ENCODE measurements around the gene SYCE3.

SYCE3 gene

DNA sequence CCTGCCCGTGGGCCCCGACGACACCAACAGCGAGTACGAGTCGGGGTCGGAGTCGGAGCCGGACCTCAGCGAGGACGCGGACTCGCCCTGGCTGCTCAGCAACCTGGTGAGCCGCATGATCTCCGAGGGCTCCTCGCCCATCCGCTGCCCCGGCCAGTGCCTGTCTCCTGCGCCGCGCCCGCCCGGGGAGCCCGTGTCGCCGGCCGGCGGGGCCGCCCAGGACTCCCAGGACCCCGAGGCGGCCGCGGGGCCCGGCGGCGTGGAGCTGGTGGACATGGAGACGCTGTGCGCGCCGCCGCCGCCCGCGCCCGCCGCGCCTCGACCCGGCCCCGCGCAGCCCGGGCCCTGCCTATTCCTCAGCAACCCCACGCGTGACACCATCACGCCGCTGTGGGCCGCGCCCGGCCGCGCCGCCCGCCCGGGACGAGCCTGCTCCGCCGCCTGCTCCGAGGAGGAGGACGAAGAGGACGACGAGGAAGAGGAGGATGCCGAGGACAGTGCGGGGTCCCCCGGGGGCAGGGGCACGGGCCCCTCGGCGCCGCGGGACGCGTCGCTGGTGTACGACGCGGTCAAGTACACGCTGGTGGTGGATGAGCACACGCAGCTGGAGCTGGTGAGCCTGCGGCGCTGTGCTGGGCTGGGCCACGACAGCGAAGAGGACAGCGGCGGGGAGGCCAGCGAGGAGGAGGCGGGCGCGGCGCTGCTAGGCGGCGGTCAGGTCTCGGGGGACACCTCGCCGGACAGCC is 41.7 kb upstream of the SYCE3 start:
- H3K27me3 ChIP-seq (ENCODE audit: control insufficient read depth, low read length) = peaks cover 45% of the 10 kb centered on the region
- no peak overlapping the region for H3K4me3 ChIP-seq (ENCODE audit: low read length)

DNA sequence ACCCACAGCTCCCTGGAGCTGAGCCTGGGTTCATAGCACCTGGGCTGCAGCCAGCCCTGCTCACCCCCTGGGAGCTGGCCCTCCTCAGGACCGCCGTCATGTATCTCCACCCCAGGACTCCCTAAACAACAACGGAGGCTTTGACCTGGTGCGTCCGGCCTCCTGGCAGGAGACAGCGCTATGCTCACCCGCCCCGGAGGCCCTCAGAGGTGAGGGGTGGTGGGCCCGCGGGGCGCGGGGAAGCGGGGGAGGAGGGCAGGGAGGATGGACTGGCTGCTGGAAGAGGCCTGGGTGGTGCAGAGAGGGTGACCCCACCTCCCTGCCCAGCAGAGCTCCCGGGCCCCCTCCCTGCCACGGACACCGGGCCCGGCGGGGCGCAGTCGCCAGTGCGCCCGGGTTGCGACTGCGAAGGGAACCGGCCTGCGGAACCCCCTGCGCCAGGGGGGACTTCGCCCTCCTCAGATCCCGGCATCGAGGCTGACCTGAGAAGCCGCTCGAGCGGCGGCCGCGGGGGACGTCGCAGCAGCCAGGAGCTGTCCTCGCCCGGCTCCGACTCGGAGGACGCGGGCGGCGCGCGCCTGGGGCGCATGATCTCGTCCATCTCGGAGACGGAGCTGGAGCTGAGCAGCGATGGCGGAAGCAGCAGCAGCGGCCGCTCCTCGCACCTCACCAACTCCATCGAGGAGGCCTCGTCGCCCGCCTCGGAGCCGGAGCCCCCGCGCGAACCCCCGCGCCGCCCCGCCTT is 41.0 kb upstream of the SYCE3 start:
- Histone ChIP-seq H3K27me3 (ENCODE audit: control insufficient read depth, low read length) (peaks cover 38% of the 10 kb centered on the region), H3K9me3 (ENCODE audit: control insufficient read depth, insufficient read depth, low read length) (no peaks in the 10 kb centered on the region), H3F3A (ENCODE audit: control insufficient read depth, insufficient read depth) (0 out of 2 replicates have a peak, but pooled peaks cover 6% of the 10 kb centered on the region), H3K4me3 (ENCODE audit: low read length) (no peak overlapping the region), H3K9me2 (replicated peaks; ENCODE audit: control insufficient read depth, low read length) (no peaks in the 10 kb centered on the region), H3K4me2 (ENCODE audit: low read length) (no peak overlapping the region), H3K79me2 (ENCODE audit: control insufficient read depth, low read length) (no peaks in the 10 kb centered on the region), H4K20me1 (ENCODE audit: control insufficient read depth, insufficient read depth, low read depth, low read length) (no peaks in the 10 kb centered on the region), H3K36me3 (ENCODE audit: control insufficient read depth, low read length) (no peaks in the 10 kb centered on the region), H3K4me1 (ENCODE audit: control insufficient read depth, low read length) (peaks cover 7% of the 10 kb centered on the region), H3K27ac (ENCODE audit: low read depth, low read length) (no peak overlapping the region)
- no peak for TF ChIP-seq EZH2phosphoT487 (IDR thresholded peaks at IDR 0.05; ENCODE audit: borderline replicate concordance, low read length)
- TF ChIP-seq, protein P1, sequence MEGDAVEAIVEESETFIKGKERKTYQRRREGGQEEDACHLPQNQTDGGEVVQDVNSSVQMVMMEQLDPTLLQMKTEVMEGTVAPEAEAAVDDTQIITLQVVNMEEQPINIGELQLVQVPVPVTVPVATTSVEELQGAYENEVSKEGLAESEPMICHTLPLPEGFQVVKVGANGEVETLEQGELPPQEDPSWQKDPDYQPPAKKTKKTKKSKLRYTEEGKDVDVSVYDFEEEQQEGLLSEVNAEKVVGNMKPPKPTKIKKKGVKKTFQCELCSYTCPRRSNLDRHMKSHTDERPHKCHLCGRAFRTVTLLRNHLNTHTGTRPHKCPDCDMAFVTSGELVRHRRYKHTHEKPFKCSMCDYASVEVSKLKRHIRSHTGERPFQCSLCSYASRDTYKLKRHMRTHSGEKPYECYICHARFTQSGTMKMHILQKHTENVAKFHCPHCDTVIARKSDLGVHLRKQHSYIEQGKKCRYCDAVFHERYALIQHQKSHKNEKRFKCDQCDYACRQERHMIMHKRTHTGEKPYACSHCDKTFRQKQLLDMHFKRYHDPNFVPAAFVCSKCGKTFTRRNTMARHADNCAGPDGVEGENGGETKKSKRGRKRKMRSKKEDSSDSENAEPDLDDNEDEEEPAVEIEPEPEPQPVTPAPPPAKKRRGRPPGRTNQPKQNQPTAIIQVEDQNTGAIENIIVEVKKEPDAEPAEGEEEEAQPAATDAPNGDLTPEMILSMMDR (IDR thresholded peaks at IDR 0.05; ENCODE audit: low read depth, low read length, poor library complexity, severe bottlenecking) = no peak

More for the DNA sequence above, 41.7 kb upstream of the SYCE3 start:
- no peak overlapping the region for H3K4me2 ChIP-seq (ENCODE audit: low read length)
- no peaks in the 10 kb centered on the region for H3K9me2 ChIP-seq (replicated peaks; ENCODE audit: control insufficient read depth, low read length)
- H3F3A ChIP-seq (ENCODE audit: control insufficient read depth, insufficient read depth) = 0 out of 2 replicates have a peak, but pooled peaks cover 6% of the 10 kb centered on the region
- no peaks in the 10 kb centered on the region for H3K9me3 ChIP-seq (ENCODE audit: control insufficient read depth, insufficient read depth, low read length)
- no peaks in the 10 kb centered on the region for H4K20me1 ChIP-seq (ENCODE audit: control insufficient read depth, insufficient read depth, low read depth, low read length)
- H3K79me2 ChIP-seq (ENCODE audit: control insufficient read depth, low read length) = no peaks in the 10 kb centered on the region
- no peaks in the 10 kb centered on the region for H3K36me3 ChIP-seq (ENCODE audit: control insufficient read depth, low read length)
- TF ChIP-seq, protein P1 (IDR thresholded peaks at IDR 0.05; ENCODE audit: low read depth, low read length, poor library complexity, severe bottlenecking) = no peak
- TF ChIP-seq EZH2phosphoT487 (IDR thresholded peaks at IDR 0.05; ENCODE audit: borderline replicate concordance, low read length) = no peak
- H3K4me1 ChIP-seq (ENCODE audit: control insufficient read depth, low read length) = peaks cover 7% of the 10 kb centered on the region
- no peak overlapping the region for H3K27ac ChIP-seq (ENCODE audit: low read depth, low read length)

DNA sequence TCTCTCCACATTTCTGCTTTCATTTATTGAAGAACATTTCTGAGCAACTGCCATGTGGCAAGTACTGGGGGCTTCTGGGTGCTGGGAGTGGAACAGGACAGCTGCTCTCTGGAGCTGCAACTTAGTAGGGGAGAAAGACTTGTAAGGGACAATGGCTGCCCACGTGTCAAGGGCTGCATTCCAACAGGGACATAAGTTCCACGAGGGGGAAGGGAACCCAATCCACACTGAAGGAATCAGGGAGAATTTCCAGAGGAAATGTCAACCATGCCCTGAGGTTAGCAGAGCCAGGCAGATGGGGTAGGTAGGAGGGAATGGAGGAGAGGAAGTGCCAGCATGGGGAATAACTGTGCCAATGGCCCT is 39.6 kb upstream of the SYCE3 start:
- Histone ChIP-seq H3K79me2 (ENCODE audit: control insufficient read depth, low read length) (no peaks in the 10 kb centered on the region), H3K4me3 (ENCODE audit: low read length) (no peak overlapping the region), H3K27me3 (ENCODE audit: control insufficient read depth, low read length) (peaks cover 32% of the 10 kb centered on the region), H3K9me3 (ENCODE audit: control insufficient read depth, insufficient read depth, low read length) (no peaks in the 10 kb centered on the region), H3K4me2 (ENCODE audit: low read length) (no peak overlapping the region), H3K9me2 (replicated peaks; ENCODE audit: control insufficient read depth, low read length) (no peaks in the 10 kb centered on the region), H3K27ac (ENCODE audit: low read depth, low read length) (no peak overlapping the region), H3K36me3 (ENCODE audit: control insufficient read depth, low read length) (no peaks in the 10 kb centered on the region), H4K20me1 (ENCODE audit: control insufficient read depth, insufficient read depth, low read depth, low read length) (no peaks in the 10 kb centered on the region), H3F3A (ENCODE audit: control insufficient read depth, insufficient read depth) (0 out of 2 replicates have a peak, but pooled peaks cover 6% of the 10 kb centered on the region), H3K4me1 (ENCODE audit: control insufficient read depth, low read length) (peaks cover 7% of the 10 kb centered on the region)
- TF ChIP-seq, protein P1 (IDR thresholded peaks at IDR 0.05; ENCODE audit: low read depth, low read length, poor library complexity, severe bottlenecking) = no peak
- no peak for TF ChIP-seq EZH2phosphoT487 (IDR thresholded peaks at IDR 0.05; ENCODE audit: borderline replicate concordance, low read length)

Data from DOHH2 (cell line).